ENCODE data around the gene TPRN. TPM values are rescaled to one million over a fixed set of nuclear protein-coding genes. Genes with fewer than 3 reads are reported as not detected.

The TPRN gene
- polyA plus RNA-seq, 1 donor from 2014 or later: 8.1 TPM

GRCh38 chr9:137213160-137214060 is 12.9 kb upstream of the TPRN start:
- Histone ChIP-seq H3K9ac (ENCODE audit: low read length) (no peak overlapping the region), H3K4me3 (ENCODE audit: low read length) (no peak overlapping the region), H3K36me3 (ENCODE audit: insufficient read depth, low read length) (no peaks in the 10 kb centered on the region), H4K20me1 (ENCODE audit: insufficient read depth) (no peaks in the 10 kb centered on the region), H3K9me3 (ENCODE audit: low read length) (no peaks in the 10 kb centered on the region), H3K27ac (ENCODE audit: low read length) (no peak overlapping the region), H2AFZ (ENCODE audit: low read depth, low read length) (no peak overlapping the region), H3F3A (ENCODE audit: insufficient read depth, low read length, poor library complexity, severe bottlenecking) (no peaks in the 10 kb centered on the region), H3K9me2 (ENCODE audit: insufficient read depth, low read length) (no peaks in the 10 kb centered on the region), H3K4me2 (ENCODE audit: low read length) (no peak overlapping the region), H3K79me2 (replicated peaks; ENCODE audit: insufficient read depth, low read length) (no peaks in the 10 kb centered on the region), H3K27me3 (ENCODE audit: insufficient read depth, low read depth, low read length) (no peaks in the 10 kb centered on the region)
- TF ChIP-seq EP300 (conservative IDR thresholded peaks at IDR 0.05; ENCODE audit: poor library complexity, severe bottlenecking) (no peak), TAF1 (IDR thresholded peaks at IDR 0.05; ENCODE audit: low read depth) (no peak), POLR2AphosphoS5 (IDR thresholded peaks at IDR 0.05) (no peak), REST (IDR thresholded peaks at IDR 0.05; ENCODE audit: borderline replicate concordance) (no peak), MXI1 (conservative IDR thresholded peaks at IDR 0.05; ENCODE audit: poor library complexity, severe bottlenecking) (no peak), SMC3 (conservative IDR thresholded peaks at IDR 0.05; ENCODE audit: poor library complexity) (no peak), RAD21 (conservative IDR thresholded peaks at IDR 0.05) (no peak), EZH2 (IDR thresholded peaks at IDR 0.05; ENCODE audit: borderline replicate concordance, insufficient read depth, low read length, poor library complexity, severe bottlenecking) (no peak), CTCF (IDR thresholded peaks at IDR 0.05; ENCODE audit: poor library complexity, severe bottlenecking) (no peak)

GRCh38 chr9:137212520-137212919 is 12.0 kb upstream of the TPRN start:
- H3K4me3 ChIP-seq (ENCODE audit: low read length): no peak overlapping the region
- H3K4me2 ChIP-seq (ENCODE audit: low read length): no peak overlapping the region
- H3K36me3 ChIP-seq (ENCODE audit: insufficient read depth, low read length): no peaks in the 10 kb centered on the region
- H3K27ac ChIP-seq (ENCODE audit: low read length): no peak overlapping the region
- TF ChIP-seq EZH2 (IDR thresholded peaks at IDR 0.05; ENCODE audit: borderline replicate concordance, insufficient read depth, low read length, poor library complexity, severe bottlenecking) (no peak), TAF1 (IDR thresholded peaks at IDR 0.05; ENCODE audit: low read depth) (no peak), POLR2AphosphoS5 (IDR thresholded peaks at IDR 0.05) (no peak), CTCF (IDR thresholded peaks at IDR 0.05; ENCODE audit: poor library complexity, severe bottlenecking) (no peak), MXI1 (conservative IDR thresholded peaks at IDR 0.05; ENCODE audit: poor library complexity, severe bottlenecking) (no peak), RAD21 (conservative IDR thresholded peaks at IDR 0.05) (no peak), EP300 (conservative IDR thresholded peaks at IDR 0.05; ENCODE audit: poor library complexity, severe bottlenecking) (no peak), SMC3 (conservative IDR thresholded peaks at IDR 0.05; ENCODE audit: poor library complexity) (no peak), REST (IDR thresholded peaks at IDR 0.05; ENCODE audit: borderline replicate concordance) (no peak)
- no peaks in the 10 kb centered on the region for H3K27me3 ChIP-seq (ENCODE audit: insufficient read depth, low read depth, low read length)
- H3K9me3 ChIP-seq (ENCODE audit: low read length): no peaks in the 10 kb centered on the region
- no peak overlapping the region for H2AFZ ChIP-seq (ENCODE audit: low read depth, low read length)
- H3F3A ChIP-seq (ENCODE audit: insufficient read depth, low read length, poor library complexity, severe bottlenecking): no peaks in the 10 kb centered on the region
- H4K20me1 ChIP-seq (ENCODE audit: insufficient read depth): no peaks in the 10 kb centered on the region
- H3K79me2 ChIP-seq (replicated peaks; ENCODE audit: insufficient read depth, low read length): no peaks in the 10 kb centered on the region
- no peak overlapping the region for H3K9ac ChIP-seq (ENCODE audit: low read length)
- H3K9me2 ChIP-seq (ENCODE audit: insufficient read depth, low read length): no peaks in the 10 kb centered on the region
